AG09319 (cell line): ENCODE data around the gene DPP10.

ENCODE experiments used
- DNase-seq: peaks from one replicate; pipeline ENCODE4 v3.0.0-alpha.2; 2010; ENCODE audit warnings: low read depth; ENCODE audit errors: extremely low read depth
- TF ChIP-seq, protein P1 (sequence below): IDR thresholded peaks from 2 replicates; pipeline ENCODE4 v1.5.1; 2011; ENCODE audit warnings: low read depth, mild to moderate bottlenecking, inconsistent platforms, low read length, moderate library complexity

The DPP10 gene

DNA sequence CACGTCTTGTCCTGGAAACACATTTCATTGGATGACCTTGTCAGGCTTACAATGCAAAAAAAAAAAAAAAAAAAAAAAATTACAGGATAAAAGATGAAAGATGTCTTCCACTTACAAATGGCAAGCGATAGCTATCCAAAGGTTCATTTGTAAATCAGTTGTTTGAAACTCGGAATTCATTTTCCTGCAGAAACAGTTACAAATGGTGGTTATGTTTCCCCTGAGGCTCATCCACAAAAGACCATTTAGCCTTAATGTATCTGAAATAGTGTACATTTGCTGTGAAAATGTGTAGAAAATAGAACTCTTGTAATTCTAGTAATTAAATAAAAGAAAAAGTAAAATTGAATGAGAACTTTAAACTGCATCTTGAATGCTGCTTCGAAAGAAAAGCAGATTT lies 25.9 kb downstream of the DPP10 start:
- TF ChIP-seq, protein P1, sequence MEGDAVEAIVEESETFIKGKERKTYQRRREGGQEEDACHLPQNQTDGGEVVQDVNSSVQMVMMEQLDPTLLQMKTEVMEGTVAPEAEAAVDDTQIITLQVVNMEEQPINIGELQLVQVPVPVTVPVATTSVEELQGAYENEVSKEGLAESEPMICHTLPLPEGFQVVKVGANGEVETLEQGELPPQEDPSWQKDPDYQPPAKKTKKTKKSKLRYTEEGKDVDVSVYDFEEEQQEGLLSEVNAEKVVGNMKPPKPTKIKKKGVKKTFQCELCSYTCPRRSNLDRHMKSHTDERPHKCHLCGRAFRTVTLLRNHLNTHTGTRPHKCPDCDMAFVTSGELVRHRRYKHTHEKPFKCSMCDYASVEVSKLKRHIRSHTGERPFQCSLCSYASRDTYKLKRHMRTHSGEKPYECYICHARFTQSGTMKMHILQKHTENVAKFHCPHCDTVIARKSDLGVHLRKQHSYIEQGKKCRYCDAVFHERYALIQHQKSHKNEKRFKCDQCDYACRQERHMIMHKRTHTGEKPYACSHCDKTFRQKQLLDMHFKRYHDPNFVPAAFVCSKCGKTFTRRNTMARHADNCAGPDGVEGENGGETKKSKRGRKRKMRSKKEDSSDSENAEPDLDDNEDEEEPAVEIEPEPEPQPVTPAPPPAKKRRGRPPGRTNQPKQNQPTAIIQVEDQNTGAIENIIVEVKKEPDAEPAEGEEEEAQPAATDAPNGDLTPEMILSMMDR = no peak

DNA sequence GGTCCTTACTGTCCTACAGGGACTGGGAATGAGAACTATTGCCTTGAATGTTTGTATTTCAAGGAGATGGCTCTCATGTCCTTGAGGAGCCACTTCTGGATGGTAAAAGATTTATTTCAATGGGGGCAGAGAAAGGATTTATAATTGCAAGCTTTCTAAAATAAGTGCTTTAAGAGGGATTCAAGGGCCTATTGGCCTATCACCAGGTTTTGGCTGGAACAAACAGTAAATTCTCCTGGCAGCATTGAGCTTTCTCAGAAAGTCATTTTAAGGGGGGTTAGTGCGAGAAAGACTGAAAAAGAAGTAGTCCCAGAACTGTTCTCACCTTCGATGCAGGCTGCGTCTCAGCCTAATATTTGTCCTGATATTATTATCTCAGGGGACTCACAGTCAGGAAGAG lies 29.8 kb downstream of the DPP10 start:
- DNase-seq = no peak
- TF ChIP-seq, protein P1 = no peak

More for the DNA sequence above, 25.9 kb downstream of the DPP10 start:
- no peak for DNase-seq

DNA sequence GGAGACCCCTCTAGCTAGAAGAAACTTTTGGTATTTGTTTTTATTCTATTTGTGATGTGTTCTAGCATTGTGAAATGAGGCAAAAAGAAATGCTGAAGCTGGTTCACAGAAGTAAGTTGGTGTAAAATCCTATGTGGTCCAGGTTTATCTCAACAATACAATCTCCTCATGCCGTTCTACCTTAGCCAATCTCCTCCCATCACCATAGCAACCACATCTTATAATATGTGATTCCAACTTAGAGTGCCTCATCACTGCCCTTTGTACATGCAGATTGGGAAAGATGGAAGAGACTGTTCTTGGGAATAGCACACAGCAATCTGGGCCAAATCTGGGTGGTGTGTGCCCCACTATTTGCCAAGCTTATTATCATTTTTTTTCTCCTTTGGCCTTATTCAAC lies 30.3 kb downstream of the DPP10 start:
- TF ChIP-seq, protein P1 = no peak
- DNase-seq = no peak

DNA sequence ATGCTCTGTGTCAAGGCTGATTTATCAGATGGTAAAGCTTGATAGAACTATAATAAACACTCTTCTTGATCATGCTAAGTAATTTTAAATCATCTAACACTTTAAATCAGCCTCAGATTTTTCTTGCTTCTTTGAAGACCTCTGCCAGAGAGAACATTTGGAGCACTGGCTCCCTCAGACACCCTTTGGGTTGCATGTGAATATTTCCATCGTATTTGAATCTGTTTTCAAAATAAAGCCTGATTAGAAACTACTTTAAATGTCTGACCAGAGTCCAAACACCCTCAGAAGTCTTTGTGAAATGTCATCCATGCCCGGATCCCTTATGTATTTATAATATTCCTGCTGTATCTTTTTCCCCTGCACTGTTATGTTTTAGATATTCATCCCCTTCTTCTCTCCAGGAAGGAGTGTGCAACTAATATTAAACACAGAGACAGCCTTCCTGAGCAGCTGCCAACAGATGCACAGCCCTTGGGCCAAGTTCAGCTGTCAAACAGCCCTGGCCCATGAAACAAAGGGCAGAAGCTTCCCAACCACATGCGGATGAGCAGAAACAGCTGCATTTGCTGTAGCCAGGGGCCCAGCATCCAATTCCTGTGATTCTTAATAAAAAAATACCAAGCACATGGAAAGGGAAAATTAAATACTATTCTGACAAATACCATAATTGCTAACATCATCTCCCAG lies 46.5 kb downstream of the DPP10 start:
- TF ChIP-seq, protein P1 = no peak
- DNase-seq = no peak

DNA sequence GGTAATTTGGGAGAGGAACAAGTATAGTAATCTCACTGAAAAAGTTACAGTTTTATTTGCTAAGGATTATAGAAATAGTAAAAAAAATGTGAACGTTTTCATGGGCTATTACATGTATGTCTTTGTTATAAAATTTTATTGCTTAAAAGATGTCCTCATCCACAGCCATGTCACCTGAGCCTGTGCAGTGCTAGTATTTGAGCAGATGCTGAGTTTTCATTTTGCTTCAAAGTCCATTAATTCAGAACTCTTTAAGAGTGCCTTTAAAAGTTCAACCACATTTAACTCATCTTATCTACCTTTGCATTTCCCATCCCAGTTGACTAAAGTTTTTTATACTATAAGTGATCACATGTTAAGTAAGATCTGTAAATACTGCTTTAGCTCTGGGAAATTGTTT lies 52.6 kb downstream of the DPP10 start:
- TF ChIP-seq, protein P1 = no peak

DNA sequence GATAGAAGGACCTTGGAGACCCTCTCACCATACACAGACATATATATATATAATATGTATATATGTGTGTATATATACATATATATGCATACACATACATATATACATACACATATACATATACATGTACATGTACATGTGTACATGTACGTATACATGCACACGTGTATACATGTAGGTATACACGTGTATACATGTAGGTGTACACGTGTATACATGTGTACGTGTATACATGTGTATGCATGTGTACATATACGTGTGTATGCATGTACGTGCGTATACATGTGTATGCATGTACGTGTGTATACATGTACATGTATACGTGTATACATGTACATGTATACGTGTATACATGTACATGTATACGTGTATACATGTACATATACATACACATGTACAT lies 54.5 kb downstream of the DPP10 start:
- TF ChIP-seq, protein P1 = no peak
- DNase-seq = no peak

More for the DNA sequence above, 52.6 kb downstream of the DPP10 start:
- no peak for DNase-seq

DNA sequence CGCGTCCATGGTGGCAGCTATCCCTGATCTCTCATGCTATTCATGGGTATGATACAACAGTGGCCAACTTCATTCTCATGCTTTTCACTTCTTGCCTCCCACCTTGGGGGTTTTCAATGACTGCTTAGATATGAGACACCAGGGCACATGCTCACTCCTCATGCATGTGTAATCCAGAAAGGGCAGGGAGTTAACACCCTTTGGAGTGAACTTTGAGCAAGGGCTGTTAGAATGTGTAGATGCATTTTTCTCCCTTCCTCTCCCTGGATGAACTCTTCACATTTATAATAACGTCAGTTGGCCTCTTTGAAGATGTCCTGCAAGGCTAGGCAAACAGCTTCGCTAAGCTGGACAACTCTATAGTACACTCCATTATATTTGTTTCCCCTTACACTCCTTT lies 56.7 kb downstream of the DPP10 start:
- no peak for DNase-seq
- TF ChIP-seq, protein P1 = no peak
